GM21515 (cell line): ENCODE data around the gene RBM10.

Experiments used
- ATAC-seq: cut with Tn5 transposase; IDR thresholded peaks from one replicate; pipeline ENCODE4 v1.9.1; 2021; ENCODE audit not compliant: unreplicated experiment

The RBM10 gene

GRCh38 chrX:47194194-47194787 lies 49.3 kb downstream of the RBM10 start:
- no peak for ATAC-seq

GRCh38 chrX:47196098-47196497 lies 51.1 kb downstream of the RBM10 start:
- no peak for ATAC-seq

GRCh38 chrX:47197526-47197925 lies 52.5 kb downstream of the RBM10 start:
- no peak for ATAC-seq

GRCh38 chrX:47198026-47198686 lies 53.1 kb downstream of the RBM10 start:
- ATAC-seq, result no peak

- ATAC-seq, result no peak
Observed at GRCh38 chrX:47198687-47199080, 53.7 kb downstream of the RBM10 start.

GRCh38 chrX:47199286-47199685 lies 54.3 kb downstream of the RBM10 start:
- no peak for ATAC-seq

GRCh38 chrX:47200385-47201150 lies 55.5 kb downstream of the RBM10 start:
- ATAC-seq, result no peak

- no peak for ATAC-seq
Observed at GRCh38 chrX:47201345-47201944, 56.4 kb downstream of the RBM10 start.

- ATAC-seq, result no peak
Observed at GRCh38 chrX:47202316-47202715, 57.3 kb downstream of the RBM10 start.

- no peak for ATAC-seq
Observed at GRCh38 chrX:47202877-47203276, 57.9 kb downstream of the RBM10 start.

- no peak for ATAC-seq
Observed at GRCh38 chrX:47204970-47205369, 59.9 kb downstream of the RBM10 start.

- no peak for ATAC-seq
Observed at GRCh38 chrX:47206316-47206715, 61.3 kb downstream of the RBM10 start.

GRCh38 chrX:47208108-47208507 lies 63.1 kb downstream of the RBM10 start:
- ATAC-seq, result no peak

- no peak for ATAC-seq
Observed at GRCh38 chrX:47209508-47210238, 64.7 kb downstream of the RBM10 start.

- no peak for ATAC-seq
Observed at GRCh38 chrX:47210661-47211425, 65.8 kb downstream of the RBM10 start.

- no peak for ATAC-seq
Observed at GRCh38 chrX:47212381-47213293, 67.6 kb downstream of the RBM10 start.

GRCh38 chrX:47214435-47215077 lies 69.5 kb downstream of the RBM10 start:
- no peak for ATAC-seq

GRCh38 chrX:47215291-47215900 lies 70.4 kb downstream of the RBM10 start:
- no peak for ATAC-seq
